Measurements from ENCODE around the gene NT5C3B.

DNA sequence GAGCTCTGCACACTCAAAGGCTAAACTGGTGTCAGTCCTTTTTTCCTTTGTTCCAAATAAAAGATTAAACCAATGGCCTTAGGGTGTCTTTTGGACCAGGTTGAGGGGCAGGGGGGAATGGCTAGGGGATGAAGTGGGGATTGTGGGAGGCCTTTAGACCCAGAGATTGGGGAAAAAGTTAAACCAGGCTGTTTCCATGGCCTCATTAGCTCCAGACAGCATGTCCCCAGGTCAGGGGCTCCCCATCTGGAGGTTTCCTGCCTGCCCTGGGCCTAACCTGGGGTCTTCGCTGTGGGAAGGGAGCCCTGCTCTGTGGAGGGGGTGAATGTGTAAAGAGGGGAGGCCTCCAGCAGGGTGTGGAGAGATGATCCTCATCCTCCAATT lies 12.9 kb downstream of the NT5C3B start:
- no peak for TF ChIP-seq CTCF (IDR thresholded peaks at IDR 0.05; ENCODE audit: insufficient read depth, low read length)
- TF ChIP-seq GABPA (IDR thresholded peaks at IDR 0.05; ENCODE audit: low read depth) = no peak
- no peak for TF ChIP-seq SPI1 (IDR thresholded peaks at IDR 0.05; ENCODE audit: borderline replicate concordance, low read depth)

Measured in HL-60 (cell line).